Measurements from ENCODE around the gene ILKAP.
"Not testable (repeated sequence)": the region's sequence is repeated elsewhere in the genome, so short reads cannot be mapped to it uniquely, and the experiment has no call there.

Gene ILKAP

GRCh38 chr2:238187618-238188548 is 15.6 kb downstream of the ILKAP start:
- no peak for DNase-seq

DNA sequence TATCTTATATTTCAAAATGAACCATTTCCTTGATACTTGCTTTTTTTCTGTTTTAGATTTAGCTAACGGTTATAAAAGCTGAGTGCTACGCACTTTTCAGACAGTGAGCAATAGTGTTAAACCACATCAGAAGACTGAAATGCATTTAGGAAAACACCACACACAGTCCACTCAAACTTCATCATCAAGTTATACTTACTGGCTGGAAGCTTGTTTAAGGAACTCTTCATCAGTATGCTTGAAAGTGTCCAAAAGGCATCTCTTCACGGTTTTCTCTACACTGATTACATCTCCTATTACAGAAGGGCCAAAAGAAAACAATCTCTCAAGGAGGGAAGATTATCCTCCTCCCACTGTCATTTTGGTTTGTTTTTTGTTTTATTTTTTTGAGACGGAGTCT is 19.7 kb downstream of the ILKAP start:
- DNase-seq = no peak

DNA sequence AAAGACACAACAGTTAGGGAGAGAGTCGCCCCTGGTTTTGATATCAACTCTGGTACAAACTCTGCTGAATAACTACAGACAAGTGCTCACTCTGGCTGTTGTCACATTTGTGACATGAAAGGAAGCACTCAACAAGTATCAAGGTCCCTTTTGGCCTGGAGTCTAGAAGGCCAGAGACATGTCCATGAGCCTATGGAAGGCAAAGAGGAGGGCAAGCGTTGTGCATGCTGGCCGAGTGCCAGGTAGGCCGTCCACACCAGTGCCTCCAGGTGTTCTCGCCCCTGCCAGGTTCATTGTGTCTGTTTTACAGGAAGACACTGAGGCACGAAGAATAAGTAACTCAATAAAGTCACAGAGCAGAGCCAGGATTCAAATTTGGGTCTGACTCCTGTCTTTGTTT is 21.1 kb downstream of the ILKAP start:
- DNase-seq = no peak

GRCh38 chr2:238180554-238180953 is 22.9 kb downstream of the ILKAP start:
- no peak for DNase-seq

GRCh38 chr2:238176613-238177012 is 26.9 kb downstream of the ILKAP start:
- no peak for DNase-seq

DNA sequence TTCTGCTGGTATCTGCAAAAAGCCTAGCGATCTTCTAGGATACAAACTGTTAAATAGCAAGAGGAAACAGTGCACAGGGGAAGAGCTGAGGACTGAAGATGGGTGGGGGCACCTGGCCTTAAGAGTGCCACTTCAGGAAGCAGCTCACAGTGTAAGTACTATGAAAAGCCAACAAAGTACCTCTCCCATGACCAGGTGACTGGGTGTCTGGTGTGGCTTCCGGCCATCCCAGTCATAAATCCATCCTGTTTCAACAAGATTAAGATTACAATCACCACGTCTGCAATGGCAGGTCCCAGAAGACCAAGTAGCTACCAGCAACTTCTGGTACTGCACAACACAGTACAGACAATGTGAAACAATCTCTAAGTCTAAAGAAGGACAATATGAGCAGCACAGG is 28.8 kb downstream of the ILKAP start:
- no peak for DNase-seq

DNA sequence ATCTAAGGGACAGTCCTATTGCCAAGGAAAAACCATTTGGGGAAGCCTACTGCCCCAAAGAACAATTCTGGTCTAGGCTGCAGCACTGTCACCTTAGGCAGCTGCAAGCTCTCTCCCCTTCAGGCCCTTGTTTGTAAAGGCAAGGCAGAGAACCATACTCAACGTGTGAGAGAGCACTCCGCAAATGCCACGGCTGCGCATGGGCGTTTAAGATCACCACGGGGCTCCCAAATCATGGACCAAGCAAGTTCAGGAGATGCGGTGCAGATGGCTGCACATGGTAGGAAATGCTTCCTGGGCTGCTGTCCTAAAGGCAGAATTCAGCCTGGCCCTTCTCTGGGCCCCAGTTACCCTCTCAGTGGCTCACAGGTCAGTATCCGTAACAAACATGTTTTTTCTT is 29.2 kb downstream of the ILKAP start:
- no peak for DNase-seq

- DNase-seq = no peak
Measured at GRCh38 chr2:238173692-238174091, 29.8 kb downstream of the ILKAP start.

- DNase-seq = no peak
Measured at GRCh38 chr2:238172439-238172838, 31.1 kb downstream of the ILKAP start.

DNA sequence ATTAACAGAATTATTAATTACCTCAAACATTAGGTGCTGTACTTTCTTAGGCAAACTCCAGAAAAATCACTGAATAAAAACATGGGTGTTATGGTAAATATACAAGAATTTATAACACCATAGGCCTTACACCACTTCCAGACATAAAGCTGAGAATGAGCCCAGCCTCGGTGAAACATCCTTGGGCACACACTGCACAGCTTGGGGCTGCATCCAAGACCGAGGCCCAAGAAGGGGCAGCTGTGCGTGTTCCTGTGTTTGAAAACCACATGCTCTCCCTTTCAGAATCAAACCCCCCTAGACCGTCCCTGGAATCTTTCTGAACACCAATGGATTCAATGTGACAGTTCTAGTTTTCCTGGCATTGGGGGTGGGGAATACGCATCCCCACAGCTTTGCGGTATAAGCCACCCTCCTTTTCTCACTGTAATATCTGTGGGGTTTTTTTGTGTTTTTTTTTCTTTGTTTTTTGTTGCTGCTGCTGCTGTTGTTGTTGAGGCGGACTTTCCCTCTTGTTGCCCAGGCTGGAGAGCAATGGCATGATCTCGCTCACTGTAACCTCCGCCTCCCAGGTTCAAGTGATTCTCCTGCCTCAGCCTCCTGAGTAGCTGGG is 31.8 kb downstream of the ILKAP start:
- DNase-seq = no peak

DNA sequence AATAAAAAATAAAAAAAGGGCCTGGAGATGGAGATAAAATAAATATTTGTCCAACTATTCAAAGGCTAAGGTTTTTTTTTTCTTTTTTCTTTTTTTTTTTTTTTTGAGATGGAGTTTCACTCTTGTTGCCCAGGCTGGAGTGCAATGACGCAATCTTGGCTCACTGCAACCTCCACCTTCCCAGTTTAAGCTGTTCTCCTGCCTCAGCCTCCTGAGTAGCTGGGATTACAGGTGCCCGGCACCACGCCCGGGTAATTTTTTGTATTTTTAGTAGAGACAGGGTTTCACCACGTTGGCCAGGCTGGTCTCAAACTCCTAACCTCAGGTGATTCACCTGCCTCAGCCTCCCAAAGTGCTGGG is 32.4 kb downstream of the ILKAP start:
- DNase-seq = not testable (repeated sequence)

DNA sequence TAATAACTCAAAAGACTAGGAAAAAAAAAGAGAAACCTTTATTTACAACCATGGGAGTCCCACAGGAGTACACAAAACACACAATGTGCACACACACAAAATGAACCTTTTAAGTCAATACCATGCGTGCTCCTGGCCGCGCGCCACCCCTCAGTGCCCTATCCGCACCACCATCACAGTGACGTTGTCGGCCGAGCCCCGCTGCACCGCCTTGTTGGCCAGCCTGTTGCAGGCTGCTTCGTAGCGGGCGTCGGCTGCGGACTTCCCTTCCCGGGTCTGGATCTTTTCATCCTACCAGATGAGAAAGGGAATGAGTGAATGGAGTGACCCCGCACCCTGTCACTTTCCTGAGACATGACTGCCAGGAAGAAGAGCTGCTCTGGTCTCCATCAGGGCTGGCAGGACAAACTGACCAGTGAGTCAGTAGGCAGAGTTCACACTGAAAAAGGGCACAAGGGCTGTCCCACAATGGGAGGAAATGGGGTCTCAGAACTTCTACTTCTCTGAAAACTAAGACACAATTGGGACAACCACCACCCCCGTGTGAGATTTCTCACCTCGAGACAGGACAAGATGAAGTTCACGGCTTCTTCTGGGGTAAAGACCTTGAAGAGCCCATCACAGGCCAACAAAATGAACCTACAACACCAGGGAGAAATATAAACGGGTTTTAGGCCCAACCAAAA is 33.0 kb downstream of the ILKAP start:
- no peak for DNase-seq

GRCh38 chr2:238169708-238170251 is 33.7 kb downstream of the ILKAP start:
- DNase-seq = no peak

DNA sequence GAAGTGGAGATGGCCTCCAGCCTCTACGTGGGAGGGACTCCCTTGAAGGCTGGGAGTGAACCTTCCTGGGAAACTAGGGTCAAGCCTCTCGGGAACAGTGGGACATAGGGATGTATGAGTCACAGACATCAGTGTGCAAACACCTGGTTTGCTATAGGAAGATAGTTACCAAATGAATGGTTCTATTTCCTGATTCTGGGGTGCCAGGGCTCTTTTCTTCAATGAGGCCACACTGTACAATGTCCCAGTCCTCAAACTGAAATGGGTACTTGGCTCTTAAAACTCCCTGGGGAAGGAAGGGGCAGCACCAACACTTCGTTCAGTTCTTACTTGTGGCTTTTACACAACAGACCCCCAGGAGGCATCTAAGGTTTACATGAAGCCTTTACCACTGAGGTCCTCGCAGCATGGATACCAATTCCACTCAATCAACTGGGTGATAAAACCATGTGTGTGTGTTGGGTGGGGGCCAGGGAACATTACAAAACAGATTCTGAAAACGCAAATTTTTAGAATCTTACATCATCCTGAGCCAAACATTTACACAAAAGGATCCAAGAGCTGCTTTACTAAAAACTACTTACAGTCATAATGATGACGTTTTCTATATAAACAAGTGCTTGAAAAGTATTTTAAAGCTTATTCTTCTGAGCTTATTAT is 34.3 kb downstream of the ILKAP start:
- no peak for DNase-seq

GRCh38 chr2:238168196-238169047 is 35.1 kb downstream of the ILKAP start:
- DNase-seq = no peak

GRCh38 chr2:238167761-238168160 is 35.7 kb downstream of the ILKAP start:
- no peak for DNase-seq

- DNase-seq = no peak
Measured at GRCh38 chr2:238167344-238167715, 36.2 kb downstream of the ILKAP start.

GRCh38 chr2:238166391-238167343 is 36.8 kb downstream of the ILKAP start:
- no peak for DNase-seq

- no peak for DNase-seq
Measured at GRCh38 chr2:238165288-238165921, 38.1 kb downstream of the ILKAP start.

DNA sequence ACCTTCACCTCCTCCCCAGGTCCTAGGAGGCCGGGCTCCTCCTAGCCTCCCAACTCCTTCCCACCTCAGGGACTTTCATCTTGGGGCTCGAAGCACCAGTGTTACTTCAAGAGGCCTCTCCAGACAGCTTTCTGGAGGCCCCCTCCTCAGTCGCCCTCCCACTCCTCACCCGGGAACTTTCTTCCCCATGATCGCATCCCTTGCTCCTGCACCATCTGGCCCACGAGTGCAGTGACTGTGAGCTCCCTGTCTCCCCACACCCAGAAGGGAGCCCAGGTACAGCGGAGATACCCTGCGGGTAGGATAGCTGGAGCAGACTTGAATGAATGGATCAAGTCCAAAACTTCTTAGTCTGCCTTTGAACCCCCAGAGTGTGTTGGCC is 38.6 kb downstream of the ILKAP start:
- DNase-seq = no peak

Data from CD4-positive, alpha-beta T cell treated with Interleukin-4 for 1 hour (primary cell).